Retina (tissue), 1 donor: ENCODE data around the gene ARF3.

ENCODE experiments used
- DNase-seq: peaks from one replicate; pipeline ENCODE4 v3.0.0-alpha.2; 2016

ARF3 gene

DNA sequence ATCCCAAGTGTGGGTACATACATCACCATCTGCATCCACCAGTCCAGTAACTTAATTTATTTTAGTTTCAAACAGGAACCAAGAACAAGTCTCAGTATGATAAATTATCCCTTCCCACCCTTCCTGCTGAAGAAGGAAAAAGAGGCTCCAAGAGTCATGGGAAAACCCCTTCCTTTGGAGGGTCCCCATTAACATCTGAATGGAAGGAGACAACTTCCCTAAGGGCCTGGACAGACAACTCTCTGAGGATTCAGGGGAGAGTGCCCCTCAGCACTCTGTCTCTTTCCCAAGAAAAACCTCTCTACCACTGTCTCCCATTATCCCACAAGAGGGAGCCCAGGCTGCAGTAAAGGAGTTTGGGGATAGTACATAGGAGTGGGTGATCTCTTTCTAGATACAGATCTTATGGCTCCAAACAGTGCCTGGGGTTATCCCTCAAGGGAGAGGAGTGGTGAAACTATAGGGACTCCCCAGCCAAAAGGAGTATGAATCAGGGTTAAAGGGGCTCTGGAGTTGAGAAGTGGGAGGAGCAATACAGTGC, 8.1 kb upstream of the ARF3 start:
- no peak for DNase-seq

DNA sequence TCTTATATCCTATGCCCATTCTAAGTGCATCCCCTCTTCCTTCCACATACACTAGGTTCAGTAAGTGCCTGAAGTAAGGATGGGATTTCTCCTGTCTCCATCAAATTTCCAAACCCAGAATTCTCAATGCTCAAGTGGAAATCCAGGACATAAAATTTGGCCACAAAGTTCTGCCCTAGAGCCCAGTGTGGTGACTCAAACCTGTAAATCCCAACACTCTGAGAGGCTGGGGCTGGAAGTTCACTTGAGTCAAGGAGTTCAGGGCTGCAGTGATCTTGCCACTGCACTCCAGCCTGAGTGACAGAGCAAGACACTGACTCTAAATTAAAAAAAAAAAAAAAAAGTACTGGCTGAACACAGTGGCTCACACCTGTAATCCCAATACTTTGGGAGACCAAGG, 4.5 kb upstream of the ARF3 start:
- DNase-seq = no peak

DNA sequence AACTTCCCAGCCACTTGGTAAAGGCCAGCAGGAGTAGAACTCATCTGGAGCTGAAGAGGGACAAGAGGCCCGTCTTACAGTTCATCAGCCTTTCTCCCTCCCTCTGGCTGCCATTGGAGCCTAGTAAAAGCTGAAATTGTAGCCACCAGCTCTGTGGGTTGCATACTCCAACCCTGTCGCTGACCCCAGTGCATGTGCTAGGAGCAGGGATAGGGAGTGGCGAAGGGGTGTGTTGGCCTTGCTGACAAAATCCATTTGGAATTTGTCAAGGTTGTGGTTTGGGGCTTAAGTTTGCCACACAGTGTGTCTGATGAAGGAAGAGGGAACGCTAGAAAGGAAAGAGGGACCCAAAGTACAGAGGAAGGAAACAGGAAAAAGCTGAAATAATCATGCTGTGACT, 4.0 kb upstream of the ARF3 start:
- DNase-seq = no peak

- DNase-seq = no peak
Measured at GRCh38 chr12:48960834-48961233, 3.5 kb upstream of the ARF3 start.

- DNase-seq = no peak
Measured at GRCh38 chr12:48958049-48958388, 732 bp upstream of the ARF3 start.

DNA sequence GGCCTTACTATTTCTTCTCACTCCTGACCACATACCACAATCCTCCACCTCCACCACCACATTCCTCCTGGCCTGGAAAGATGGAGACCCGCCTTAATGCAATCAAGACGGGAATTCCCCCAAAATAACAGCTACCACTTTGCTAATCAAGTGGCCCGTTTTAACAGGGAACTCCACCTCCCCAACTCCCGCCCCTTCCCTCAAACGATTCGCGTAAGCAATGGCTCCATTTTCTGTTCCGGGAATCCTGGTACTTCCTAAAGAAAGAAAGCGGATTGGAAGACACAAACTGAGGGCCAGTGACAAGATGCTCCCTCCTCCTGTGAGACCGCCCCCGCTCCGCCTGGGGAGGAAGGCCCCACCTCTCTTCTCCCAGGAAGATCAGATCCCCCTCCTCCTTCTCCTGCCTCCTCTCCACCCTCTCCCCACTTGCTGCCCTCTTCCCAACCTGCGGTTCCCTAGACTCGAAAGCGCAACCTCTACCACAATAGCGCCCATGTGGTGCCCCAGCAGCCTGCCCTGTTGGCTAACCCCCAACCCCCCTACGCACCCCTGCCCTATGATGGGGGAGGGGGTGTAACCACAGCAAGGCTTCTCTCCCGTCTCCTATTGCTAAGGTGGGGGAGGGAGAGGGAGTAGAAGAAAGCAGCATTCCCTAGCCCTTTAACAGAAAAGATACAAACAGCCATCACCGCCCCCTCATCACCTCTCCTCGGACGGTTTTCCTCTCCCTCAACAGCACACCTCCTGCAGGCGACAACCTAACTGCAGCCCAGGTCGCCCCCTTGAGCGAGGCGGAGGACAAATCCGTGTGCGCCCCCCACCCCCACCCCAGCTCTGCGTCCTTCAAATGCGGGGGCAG, 777 bp downstream of the ARF3 start:
- DNase-seq = peak; percentile 83

- DNase-seq = no peak
Measured at GRCh38 chr12:48954841-48955501, 2.3 kb downstream of the ARF3 start.

DNA sequence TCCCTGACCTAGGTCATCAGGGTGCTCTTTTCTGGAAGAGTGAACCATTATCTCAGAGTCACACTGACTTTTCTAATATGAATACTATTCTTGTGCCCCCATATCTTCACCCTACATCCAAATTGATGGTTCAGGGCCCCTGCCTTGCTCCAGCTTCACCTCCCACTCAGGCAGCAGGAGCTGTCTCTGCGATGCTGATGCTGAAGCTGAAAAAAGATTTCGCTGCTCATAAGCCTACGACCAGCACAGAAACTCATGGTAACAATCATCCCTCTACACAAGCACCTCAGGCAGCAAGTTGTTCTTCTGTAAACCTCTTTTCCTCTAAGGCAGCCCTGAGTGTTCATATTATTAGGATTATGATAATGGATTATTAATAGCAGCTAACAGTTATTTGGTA, 3.2 kb downstream of the ARF3 start:
- DNase-seq = no peak

- no peak for DNase-seq
Measured at GRCh38 chr12:48952691-48953090, 4.6 kb downstream of the ARF3 start.

GRCh38 chr12:48947727-48948126, 9.6 kb downstream of the ARF3 start:
- no peak for DNase-seq

GRCh38 chr12:48946943-48947342, 10.3 kb downstream of the ARF3 start:
- DNase-seq = no peak

- DNase-seq = no peak
Measured at GRCh38 chr12:48946205-48946604, 11.1 kb downstream of the ARF3 start.

- DNase-seq = no peak
Measured at GRCh38 chr12:48943221-48943620, 14.1 kb downstream of the ARF3 start.

- no peak for DNase-seq
Measured at GRCh38 chr12:48940181-48940580, 17.1 kb downstream of the ARF3 start.

- no peak for DNase-seq
Measured at GRCh38 chr12:48938805-48939204, 18.5 kb downstream of the ARF3 start.

- DNase-seq = no peak
Measured at GRCh38 chr12:48937170-48937569, 20.1 kb downstream of the ARF3 start.

DNA sequence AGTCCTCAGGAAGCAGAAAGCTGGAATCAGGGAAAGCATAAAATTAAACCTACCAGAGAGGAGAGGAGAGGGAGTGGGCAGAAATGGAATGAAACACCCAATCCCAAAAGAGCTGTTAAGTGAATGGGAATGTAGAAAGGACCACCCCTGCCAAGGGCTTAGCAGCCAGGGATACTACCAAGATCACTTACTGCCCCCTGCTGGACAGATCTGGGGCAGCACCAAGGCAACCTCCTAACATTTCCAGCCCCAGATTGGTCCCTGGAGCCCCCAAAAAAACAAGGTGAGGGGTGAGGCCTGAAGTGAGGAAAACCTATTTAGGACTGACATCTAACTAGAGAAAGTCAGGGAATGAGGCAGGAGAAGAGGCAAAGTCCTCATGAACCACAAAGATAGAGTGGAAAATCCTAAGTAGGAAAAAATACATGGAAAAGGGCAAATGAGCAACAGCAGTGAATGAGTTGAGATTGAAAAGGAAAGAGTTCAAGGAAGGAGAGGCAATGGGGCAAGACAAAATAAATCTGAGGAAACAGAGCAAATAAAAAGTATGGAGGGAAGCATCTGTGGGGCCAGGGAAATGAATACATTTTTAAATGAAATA, 20.8 kb downstream of the ARF3 start:
- peak; percentile 77 for DNase-seq

DNA sequence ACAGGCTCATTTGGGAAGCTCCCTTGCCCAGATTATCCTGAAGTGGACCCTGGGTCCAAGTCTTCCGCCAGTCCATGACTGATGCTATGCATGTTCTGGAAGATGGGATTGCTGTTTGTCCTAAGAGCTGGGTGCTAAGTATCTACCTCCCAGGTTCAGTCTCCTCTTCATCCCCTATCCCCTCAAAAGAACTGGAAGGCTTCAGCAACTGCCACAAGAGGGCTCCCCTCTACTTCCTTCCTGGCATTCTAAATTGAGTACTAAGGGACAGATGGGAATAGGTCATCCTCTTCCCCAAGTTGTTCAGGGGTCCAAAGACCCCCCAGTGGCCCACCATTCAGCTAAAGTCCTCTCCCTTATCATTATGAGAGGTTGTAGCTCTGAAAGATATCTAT, 23.0 kb downstream of the ARF3 start:
- DNase-seq = no peak

DNA sequence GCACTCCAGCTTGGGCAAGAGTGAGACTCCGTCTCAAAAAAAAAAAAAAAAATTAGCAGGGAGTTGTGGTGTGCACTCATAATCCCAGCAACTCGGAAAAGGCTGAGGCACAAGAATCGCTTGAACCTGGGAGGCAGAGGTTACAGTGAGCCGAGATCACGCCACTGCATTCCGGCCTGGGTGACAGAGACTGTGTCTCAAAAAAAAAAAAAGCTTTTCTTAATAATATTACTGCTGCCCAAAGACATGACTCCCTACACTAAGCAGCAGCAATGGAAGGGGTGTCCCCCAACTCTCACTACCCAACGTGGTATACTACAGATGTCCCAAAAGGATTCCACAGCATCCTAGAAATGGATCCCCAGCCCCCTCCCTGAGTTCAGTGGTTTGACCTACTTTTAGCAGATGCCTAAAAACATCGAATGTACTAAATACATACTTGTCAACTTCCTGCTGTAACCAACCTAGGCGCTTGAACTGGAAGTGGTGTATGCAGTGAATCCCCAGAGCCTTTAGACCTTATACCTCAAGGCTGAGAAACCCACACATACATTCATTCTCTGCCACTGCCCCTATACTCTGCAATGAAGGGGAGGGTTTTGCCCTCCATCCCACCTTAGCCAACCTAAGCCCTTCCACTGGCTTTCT, 23.5 kb downstream of the ARF3 start:
- no peak for DNase-seq

DNA sequence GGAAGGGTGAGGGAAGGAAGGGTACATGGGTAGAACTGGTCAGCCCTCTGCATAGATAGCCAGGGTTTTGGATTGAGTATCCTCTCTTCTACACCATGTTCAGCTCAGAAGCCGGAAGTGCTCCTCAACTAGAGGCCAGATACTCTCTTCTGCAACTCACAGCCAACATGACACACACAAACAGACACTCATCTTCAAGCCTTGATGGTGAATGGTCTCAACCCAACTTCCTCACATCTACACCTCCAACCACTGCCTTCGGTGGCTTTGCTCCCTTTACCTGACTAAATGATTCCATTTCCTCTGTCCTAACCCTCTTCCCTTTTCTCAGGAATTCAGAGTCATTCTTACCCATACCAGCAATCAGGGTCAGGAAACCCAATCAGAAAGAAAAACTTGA, 24.4 kb downstream of the ARF3 start:
- DNase-seq = no peak

DNA sequence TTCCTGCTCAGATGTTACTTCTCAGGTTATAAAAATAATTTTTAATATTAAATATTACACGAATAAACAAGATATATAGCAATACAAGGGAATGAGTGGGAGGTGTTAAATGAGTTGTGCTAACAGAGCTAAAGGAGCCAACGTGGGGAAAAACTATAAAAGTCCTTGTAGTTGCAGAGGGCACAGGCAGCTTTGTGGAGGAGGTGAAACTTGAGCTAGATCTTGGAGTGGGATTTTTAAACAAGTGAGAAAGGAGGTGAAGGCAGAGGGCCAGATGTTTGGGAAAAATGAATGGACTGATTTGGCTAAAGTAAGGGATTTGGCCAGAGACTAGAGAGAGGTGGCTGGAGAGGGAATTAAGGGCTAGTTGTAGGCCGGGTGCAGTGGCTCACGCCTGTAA, 26.8 kb downstream of the ARF3 start:
- no peak for DNase-seq

GRCh38 chr12:48929551-48929950, 27.7 kb downstream of the ARF3 start:
- no peak for DNase-seq

- no peak for DNase-seq
Measured at GRCh38 chr12:48927261-48927660, 30.0 kb downstream of the ARF3 start.
